Astrocyte (in vitro differentiated cells and primary cell): ENCODE data around the gene ASF1A.

Experiments
- EZH2 ChIP-seq: IDR thresholded peaks from 2 replicates; pipeline ENCODE4 v1.6.1; 2012; ENCODE audit warnings: mild to moderate bottlenecking, low read length, inconsistent platforms; ENCODE audit not compliant: insufficient read depth
- TF ChIP-seq, protein P1 (sequence below): IDR thresholded peaks from 2 replicates; pipeline ENCODE4 v1.5.1; 2011; ENCODE audit warnings: low read depth, mild to moderate bottlenecking, inconsistent platforms, low read length, moderate library complexity; ENCODE audit not compliant: insufficient read depth

DNA sequence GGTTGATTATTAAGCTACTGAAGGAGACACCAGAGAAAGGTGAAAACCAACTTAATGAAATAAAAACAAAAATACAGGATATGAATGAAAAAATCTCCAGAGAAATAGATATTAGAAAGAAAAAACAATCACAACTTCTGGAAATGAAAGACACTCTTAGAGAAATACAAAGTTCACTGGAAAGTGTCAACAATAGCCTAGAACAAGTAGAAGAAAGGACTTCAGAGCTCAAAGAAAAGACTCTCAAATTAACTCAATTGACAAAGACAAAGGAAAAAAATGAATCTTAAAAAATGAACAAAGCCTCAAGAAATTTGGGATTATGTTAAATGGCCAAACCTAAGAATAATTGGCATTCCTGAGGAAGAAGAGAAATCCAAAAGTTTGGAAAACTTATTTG lies 51.3 kb downstream of the ASF1A start:
- no peak for TF ChIP-seq EZH2
- TF ChIP-seq, protein P1, sequence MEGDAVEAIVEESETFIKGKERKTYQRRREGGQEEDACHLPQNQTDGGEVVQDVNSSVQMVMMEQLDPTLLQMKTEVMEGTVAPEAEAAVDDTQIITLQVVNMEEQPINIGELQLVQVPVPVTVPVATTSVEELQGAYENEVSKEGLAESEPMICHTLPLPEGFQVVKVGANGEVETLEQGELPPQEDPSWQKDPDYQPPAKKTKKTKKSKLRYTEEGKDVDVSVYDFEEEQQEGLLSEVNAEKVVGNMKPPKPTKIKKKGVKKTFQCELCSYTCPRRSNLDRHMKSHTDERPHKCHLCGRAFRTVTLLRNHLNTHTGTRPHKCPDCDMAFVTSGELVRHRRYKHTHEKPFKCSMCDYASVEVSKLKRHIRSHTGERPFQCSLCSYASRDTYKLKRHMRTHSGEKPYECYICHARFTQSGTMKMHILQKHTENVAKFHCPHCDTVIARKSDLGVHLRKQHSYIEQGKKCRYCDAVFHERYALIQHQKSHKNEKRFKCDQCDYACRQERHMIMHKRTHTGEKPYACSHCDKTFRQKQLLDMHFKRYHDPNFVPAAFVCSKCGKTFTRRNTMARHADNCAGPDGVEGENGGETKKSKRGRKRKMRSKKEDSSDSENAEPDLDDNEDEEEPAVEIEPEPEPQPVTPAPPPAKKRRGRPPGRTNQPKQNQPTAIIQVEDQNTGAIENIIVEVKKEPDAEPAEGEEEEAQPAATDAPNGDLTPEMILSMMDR = no peak
